Neuron (in vitro differentiated cells): ENCODE measurements around the gene FAAP24.
"Not testable (repeated sequence)": the region's sequence is repeated elsewhere in the genome, so short reads cannot be mapped to it uniquely, and the experiment has no call there.

Experiments
- H2AFZ ChIP-seq: one replicate; pipeline ENCODE4 v1.6.1; 2013; ENCODE audit warnings: low read depth, mild to moderate bottlenecking, inconsistent platforms, low read length, moderate library complexity
- H3K27me3 ChIP-seq: one replicate; pipeline ENCODE4 v1.6.1; 2013; ENCODE audit warnings: low read length; ENCODE audit not compliant: insufficient read depth
- H3K36me3 ChIP-seq: one replicate; pipeline ENCODE4 v1.6.1; 2013; ENCODE audit warnings: low read length; ENCODE audit not compliant: insufficient read depth
- H3K4me1 ChIP-seq: one replicate; pipeline ENCODE4 v1.6.1; 2013; ENCODE audit warnings: low read length; ENCODE audit not compliant: insufficient read depth
- H3K4me3 ChIP-seq: 2 replicates; pipeline ENCODE4 v1.5.1; 2013; ENCODE audit warnings: mild to moderate bottlenecking, low read length, moderate library complexity
- H3K9me3 ChIP-seq: one replicate; pipeline ENCODE4 v1.6.1; 2013; ENCODE audit warnings: low read length

The FAAP24 gene

GRCh38 chr19:32971715-32972540 lies at the start of gene FAAP24, which contains the start of gene CEP89:
Gene FAAP24 (plus strand): TSS chr19:32972242. CDS start chr19:32973197, 955 bp downstream.
Gene CEP89 (minus strand): TSS chr19:32971958. CDS start chr19:32971874, 84 bp downstream.
- Histone ChIP-seq H3K36me3 (peaks cover 13% of the 10 kb centered on the region), H3K4me1 (peaks cover 5% of the 10 kb centered on the region), H3K27me3 (no peaks in the 10 kb centered on the region), H3K4me3 (peak within 1 kb of the TSS; percentile 95), H3K9me3 (no peaks in the 10 kb centered on the region), H2AFZ (no peak within 1 kb of the TSS)

GRCh38 chr19:32924200-32924599 lies 47.8 kb upstream of the FAAP24 start:
- no peak overlapping the region for H2AFZ ChIP-seq
- no peak overlapping the region for H3K4me3 ChIP-seq
- no peaks in the 10 kb centered on the region for H3K27me3 ChIP-seq
- H3K4me1 ChIP-seq = no peaks in the 10 kb centered on the region
- H3K36me3 ChIP-seq = peaks cover 58% of the 10 kb centered on the region
- peaks cover 8% of the 10 kb centered on the region for H3K9me3 ChIP-seq

- Histone ChIP-seq H3K27me3 (no peaks in the 10 kb centered on the region), H3K36me3 (peaks cover 56% of the 10 kb centered on the region), H3K4me1 (no peaks in the 10 kb centered on the region), H3K9me3 (peaks cover 8% of the 10 kb centered on the region), H2AFZ (no peak overlapping the region), H3K4me3 (no peak overlapping the region)
Measured at GRCh38 chr19:32928806-32929205, 43.2 kb upstream of the FAAP24 start.

GRCh38 chr19:32930567-32930966 lies 41.5 kb upstream of the FAAP24 start:
- Histone ChIP-seq H3K36me3 (peaks cover 56% of the 10 kb centered on the region), H3K9me3 (peaks cover 8% of the 10 kb centered on the region), H3K4me1 (no peaks in the 10 kb centered on the region), H3K27me3 (no peaks in the 10 kb centered on the region), H3K4me3 (no peak overlapping the region), H2AFZ (no peak overlapping the region)

DNA sequence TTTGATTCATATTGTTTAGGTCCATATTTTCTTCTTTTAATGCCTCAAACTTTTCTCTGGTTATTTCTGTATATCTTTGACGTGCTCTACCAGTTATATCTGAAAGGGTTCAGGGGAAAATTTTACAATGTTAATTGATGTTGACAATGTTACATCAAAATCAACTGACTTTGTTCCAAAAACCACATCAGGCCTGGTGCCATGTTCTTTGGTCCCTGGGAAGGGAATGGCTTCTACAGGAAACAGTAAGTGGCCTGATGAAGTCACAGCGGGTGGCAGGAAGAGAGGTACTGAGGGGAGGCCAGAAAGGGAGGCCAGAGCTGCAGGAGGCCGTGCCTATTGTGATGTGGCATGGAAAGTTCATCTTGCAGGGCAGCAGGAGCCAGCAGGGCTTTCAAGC lies 38.5 kb upstream of the FAAP24 start:
- H3K36me3 ChIP-seq = peaks cover 70% of the 10 kb centered on the region
- H3K4me3 ChIP-seq = no peak overlapping the region
- no peaks in the 10 kb centered on the region for H3K4me1 ChIP-seq
- H3K27me3 ChIP-seq = no peaks in the 10 kb centered on the region
- H2AFZ ChIP-seq = no peak overlapping the region
- H3K9me3 ChIP-seq = peaks cover 2% of the 10 kb centered on the region

DNA sequence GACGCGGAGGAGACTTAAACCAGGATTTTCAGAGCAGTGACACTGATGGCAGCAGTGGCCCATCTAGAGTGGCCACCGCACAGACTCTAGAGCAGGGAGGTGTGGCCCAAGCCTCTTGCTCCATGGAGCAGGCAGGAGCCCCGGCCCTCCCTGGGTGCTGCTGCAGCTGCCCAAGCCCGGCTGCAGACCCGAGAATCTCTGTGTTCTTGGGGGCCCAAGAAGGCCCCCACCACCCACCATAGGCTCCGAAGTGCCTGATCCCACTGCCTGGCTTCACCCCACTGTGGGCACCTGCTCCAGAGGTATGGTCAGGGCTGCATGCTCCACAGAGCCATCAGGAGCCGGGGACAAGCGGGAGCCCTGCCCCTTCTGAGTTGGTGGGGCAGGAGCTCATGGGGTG lies 36.4 kb upstream of the FAAP24 start:
- no peaks in the 10 kb centered on the region for H3K4me1 ChIP-seq
- H2AFZ ChIP-seq = no peak overlapping the region
- H3K36me3 ChIP-seq = peaks cover 63% of the 10 kb centered on the region

DNA sequence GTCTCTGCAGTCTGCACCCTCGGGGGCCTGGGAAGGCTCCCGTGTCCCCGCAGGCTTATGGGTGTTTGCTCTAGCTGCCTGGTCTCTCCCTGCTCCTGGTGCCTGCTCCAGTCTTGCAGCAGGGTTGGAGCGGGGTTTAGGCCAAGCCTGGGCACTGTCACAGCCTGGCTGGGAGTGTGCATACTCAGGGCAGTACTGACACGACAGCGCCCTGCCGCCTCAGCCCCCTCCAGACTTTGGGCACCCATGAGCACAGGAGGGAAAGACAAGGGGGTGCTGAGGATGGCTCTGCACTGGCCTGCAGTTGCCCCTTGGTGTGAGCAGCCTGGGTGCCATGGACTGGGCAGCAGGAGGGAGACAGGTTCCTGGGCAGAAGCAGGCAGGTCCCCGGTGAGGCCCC lies 36.0 kb upstream of the FAAP24 start:
- H3K36me3 ChIP-seq = peaks cover 60% of the 10 kb centered on the region
- H3K4me3 ChIP-seq = no peak overlapping the region
- no peaks in the 10 kb centered on the region for H3K9me3 ChIP-seq
- no peaks in the 10 kb centered on the region for H3K27me3 ChIP-seq
- no peaks in the 10 kb centered on the region for H3K4me1 ChIP-seq
- H2AFZ ChIP-seq = no peak overlapping the region

More for the DNA sequence above, 36.4 kb upstream of the FAAP24 start:
- Histone ChIP-seq H3K27me3 (no peaks in the 10 kb centered on the region), H3K4me3 (no peak overlapping the region), H3K9me3 (no peaks in the 10 kb centered on the region)

DNA sequence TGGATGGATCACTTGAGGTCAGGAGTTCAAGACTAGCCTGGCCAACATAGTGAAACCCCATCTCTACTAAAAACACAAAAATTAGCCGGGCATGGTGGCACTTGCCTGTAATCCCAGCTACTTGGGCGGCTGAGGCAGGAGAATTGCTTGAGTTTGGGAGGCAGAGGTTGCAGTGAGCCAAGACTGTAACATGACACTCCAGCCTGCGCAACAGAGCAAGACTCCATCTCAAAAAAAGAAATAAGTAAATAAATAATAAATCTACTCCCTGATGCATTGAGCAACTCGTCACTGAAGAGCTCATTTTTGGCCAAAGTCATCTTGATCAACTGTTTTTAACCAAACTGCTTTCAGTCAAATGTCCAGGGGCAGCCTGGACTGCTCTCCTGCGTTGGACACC lies 30.8 kb upstream of the FAAP24 start:
- H3K4me3 ChIP-seq, H3K9me3 ChIP-seq, H3K4me1 ChIP-seq, H3K27me3 ChIP-seq, H2AFZ ChIP-seq: not testable (repeated sequence)
- H3K36me3 ChIP-seq = peaks cover 69% of the 10 kb centered on the region

GRCh38 chr19:32945260-32945659 lies 26.8 kb upstream of the FAAP24 start:
- H3K9me3 ChIP-seq = no peaks in the 10 kb centered on the region
- H3K36me3 ChIP-seq = peaks cover 76% of the 10 kb centered on the region
- H3K27me3 ChIP-seq = no peaks in the 10 kb centered on the region
- H3K4me3 ChIP-seq = no peak overlapping the region
- H2AFZ ChIP-seq = no peak overlapping the region
- H3K4me1 ChIP-seq = no peaks in the 10 kb centered on the region

- H2AFZ ChIP-seq = no peak overlapping the region
- H3K27me3 ChIP-seq = no peaks in the 10 kb centered on the region
- H3K36me3 ChIP-seq = peaks cover 41% of the 10 kb centered on the region
- H3K9me3 ChIP-seq = no peaks in the 10 kb centered on the region
- H3K4me1 ChIP-seq = peaks cover 5% of the 10 kb centered on the region
- no peak overlapping the region for H3K4me3 ChIP-seq
Measured at GRCh38 chr19:32966750-32967149, 5.3 kb upstream of the FAAP24 start.

- peaks cover 5% of the 10 kb centered on the region for H3K4me1 ChIP-seq
- H3K27me3 ChIP-seq = no peaks in the 10 kb centered on the region
- H2AFZ ChIP-seq = no peak overlapping the region
- H3K9me3 ChIP-seq = no peaks in the 10 kb centered on the region
- H3K4me3 ChIP-seq = no peak overlapping the region
- H3K36me3 ChIP-seq = peaks cover 16% of the 10 kb centered on the region
Measured at GRCh38 chr19:32969549-32969948, 2.5 kb upstream of the FAAP24 start.

- Histone ChIP-seq H3K4me3 (peak overlapping the region; percentile 95), H2AFZ (no peak overlapping the region), H3K36me3 (peaks cover 12% of the 10 kb centered on the region), H3K4me1 (peaks cover 5% of the 10 kb centered on the region), H3K27me3 (no peaks in the 10 kb centered on the region), H3K9me3 (no peaks in the 10 kb centered on the region)
Measured at GRCh38 chr19:32971012-32971595, 938 bp upstream of the FAAP24 start.

DNA sequence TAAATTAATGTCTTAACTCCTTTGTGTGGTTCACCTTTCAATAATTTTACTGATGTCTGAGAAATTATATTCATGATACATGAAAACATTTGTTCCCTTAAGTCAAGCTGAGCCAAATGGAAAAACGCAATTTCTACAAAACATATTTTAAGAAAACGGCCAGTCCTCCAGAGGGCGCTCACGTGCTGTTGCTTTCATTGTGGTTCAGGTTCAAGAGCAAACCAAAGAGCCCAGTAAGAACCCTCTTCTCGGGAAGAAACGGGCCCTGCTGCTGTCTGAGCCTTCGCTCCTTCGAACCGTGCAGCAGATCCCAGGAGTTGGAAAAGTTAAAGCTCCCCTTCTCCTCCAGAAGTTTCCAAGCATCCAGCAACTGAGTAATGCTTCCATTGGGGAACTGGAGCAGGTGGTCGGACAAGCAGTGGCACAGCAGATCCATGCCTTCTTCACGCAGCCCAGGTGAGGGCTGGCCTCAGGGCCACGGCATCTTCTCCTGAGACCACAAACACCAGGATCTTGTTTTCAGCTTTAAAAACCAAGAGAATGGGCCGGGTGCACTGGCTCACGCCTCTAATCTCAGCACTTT lies 4.3 kb downstream of the FAAP24 start:
- no peak overlapping the region for H2AFZ ChIP-seq
- H3K9me3 ChIP-seq = no peaks in the 10 kb centered on the region
- no peaks in the 10 kb centered on the region for H3K4me1 ChIP-seq
- no peak overlapping the region for H3K4me3 ChIP-seq
- H3K36me3 ChIP-seq = peaks cover 17% of the 10 kb centered on the region
- H3K27me3 ChIP-seq = no peaks in the 10 kb centered on the region
